Epithelial cell of esophagus (primary cell): ENCODE results near the gene STPG2.

Experiments
- DNase-seq: peaks from one replicate; pipeline ENCODE4 v3.0.0; 2010; ENCODE audit warnings: low read depth
- H3K4me3 ChIP-seq: 2 replicates; pipeline ENCODE4 v1.5.1; 2011; ENCODE audit warnings: mild to moderate bottlenecking, low read length, control low read depth
- CTCF ChIP-seq: IDR thresholded peaks from 2 replicates; pipeline ENCODE4 v1.5.1; 2011; ENCODE audit warnings: low read depth, mild to moderate bottlenecking, low read length, control low read depth, inconsistent platforms; ENCODE audit not compliant: insufficient read depth; ENCODE audit errors: missing control alignments

STPG2 gene

GRCh38 chr4:97548943-97549583 lies 594.2 kb downstream of the STPG2 start:
- peak; percentile 30 for DNase-seq
- TF ChIP-seq CTCF = peak; percentile 34
- no peak overlapping the region for H3K4me3 ChIP-seq

- no peak overlapping the region for H3K4me3 ChIP-seq
- no peak for DNase-seq
- TF ChIP-seq CTCF = no peak
These were observed 595.1 kb downstream of the STPG2 start for GRCh38 chr4:97548186-97548585.

- DNase-seq = no peak
- TF ChIP-seq CTCF = no peak
- H3K4me3 ChIP-seq = no peak overlapping the region
These were observed 611.9 kb downstream of the STPG2 start for GRCh38 chr4:97531351-97531750.

- no peak for DNase-seq
- H3K4me3 ChIP-seq = no peak overlapping the region
- TF ChIP-seq CTCF = no peak
These were observed 612.6 kb downstream of the STPG2 start for GRCh38 chr4:97530676-97531075.

GRCh38 chr4:97525236-97525635 lies 618.0 kb downstream of the STPG2 start:
- peak; percentile 20 for DNase-seq
- TF ChIP-seq CTCF = no peak
- no peak overlapping the region for H3K4me3 ChIP-seq

DNA sequence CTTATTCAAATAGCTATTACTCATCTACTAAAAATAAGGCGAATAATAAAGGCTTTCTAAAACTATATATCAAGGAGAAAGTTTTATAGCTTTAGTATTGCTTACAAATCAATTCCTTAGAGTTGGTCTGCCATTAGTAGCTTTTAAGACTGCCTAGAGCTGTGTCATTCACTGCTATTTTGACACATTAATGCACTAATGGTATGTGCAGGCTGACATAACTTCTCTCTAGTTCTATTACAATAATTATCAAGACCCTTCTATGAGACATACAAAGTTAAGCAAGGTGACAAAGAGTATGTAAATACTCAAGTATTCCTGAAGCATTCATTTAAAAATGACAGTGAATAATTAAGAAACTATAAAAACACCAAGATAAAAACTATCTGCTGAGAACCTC lies 625.3 kb downstream of the STPG2 start:
- no peak overlapping the region for H3K4me3 ChIP-seq
- no peak for TF ChIP-seq CTCF
- no peak for DNase-seq

GRCh38 chr4:97513917-97514316 lies 629.4 kb downstream of the STPG2 start:
- no peak overlapping the region for H3K4me3 ChIP-seq
- TF ChIP-seq CTCF = no peak
- no peak for DNase-seq
